GM19324 (cell line): Measurements from ENCODE around the gene ZNF565.
"Not testable (repeated sequence)": the region's sequence is repeated elsewhere in the genome, so short reads cannot be mapped to it uniquely, and the experiment has no call there.

ENCODE experiments used
- ATAC-seq: cut with Tn5 transposase; IDR thresholded peaks from one replicate; pipeline ENCODE4 v1.9.1; 2021; ENCODE audit warnings: mild to moderate bottlenecking, moderate library complexity; ENCODE audit not compliant: unreplicated experiment, low FRiP score

ZNF565 gene

GRCh38 chr19:36214386-36215275, at the start of gene ZNF565, which contains the start of gene ZNF146:
Gene ZNF565 (minus strand): TSS chr19:36214665. CDS start chr19:36201985, 12,680 bp downstream.
Gene ZNF146 (plus strand): TSS chr19:36215106. CDS start chr19:36236441, 21,335 bp downstream.
- ATAC-seq: peak; percentile 94

- ATAC-seq: no peak
Measured at GRCh38 chr19:36259211-36259610, 44.7 kb upstream of the ZNF565 start.

- ATAC-seq: no peak
Measured at GRCh38 chr19:36258028-36258875, 43.8 kb upstream of the ZNF565 start.

- ATAC-seq: no peak
Measured at GRCh38 chr19:36257520-36257876, 43.0 kb upstream of the ZNF565 start.

GRCh38 chr19:36256853-36257519, 42.5 kb upstream of the ZNF565 start:
- no peak for ATAC-seq

- no peak for ATAC-seq
Measured at GRCh38 chr19:36256064-36256463, 41.6 kb upstream of the ZNF565 start.

GRCh38 chr19:36255316-36255715, 40.9 kb upstream of the ZNF565 start:
- ATAC-seq: no peak

GRCh38 chr19:36254848-36255247, 40.4 kb upstream of the ZNF565 start:
- no peak for ATAC-seq

- ATAC-seq: no peak
Measured at GRCh38 chr19:36252047-36252446, 37.6 kb upstream of the ZNF565 start.

GRCh38 chr19:36246006-36246481, 31.6 kb upstream of the ZNF565 start:
- ATAC-seq: no peak

GRCh38 chr19:36245210-36246005, 30.9 kb upstream of the ZNF565 start:
- ATAC-seq: no peak

GRCh38 chr19:36244066-36244465, 29.6 kb upstream of the ZNF565 start:
- ATAC-seq: no peak

- ATAC-seq: no peak
Measured at GRCh38 chr19:36236946-36237310, 22.5 kb upstream of the ZNF565 start.

- no peak for ATAC-seq
Measured at GRCh38 chr19:36236304-36236945, 22.0 kb upstream of the ZNF565 start.

GRCh38 chr19:36233626-36234025, 19.2 kb upstream of the ZNF565 start:
- ATAC-seq: not testable (repeated sequence)

GRCh38 chr19:36225219-36225892, 10.9 kb upstream of the ZNF565 start:
- ATAC-seq: no peak

- no peak for ATAC-seq
Measured at GRCh38 chr19:36222503-36222902, 8.0 kb upstream of the ZNF565 start.

- no peak for ATAC-seq
Measured at GRCh38 chr19:36221474-36221873, 7.0 kb upstream of the ZNF565 start.
